HCT116 (cell line): Measurements from ENCODE around the gene FNDC5. TPM values are rescaled to one million over a fixed set of nuclear protein-coding genes. Genes with fewer than 3 reads are reported as not detected.

Experiments
- ATAC-seq: fragments of 200-7000 bp; cut with Tn5 transposase; 2 replicates; pipeline ENCODE4 v1.9.1; 2020; ENCODE audit warnings: mild to moderate bottlenecking, moderate library complexity
- BruUV-seq: library from RNA; stranded (reverse); fragments of 400-500 nt; replicated peaks from 2 replicates; lab custom pipeline; 2021; lab: Mats Ljungman, UMichigan
- CTCF ChIA-PET: fragments of 300-600 bp; sonication (Branson Sonifier 250); formaldehyde crosslinking; loops from one replicate; lab custom pipeline; 2021; ENCODE audit warnings: antibody characterized with exemption; lab: Charles Lee
- POLR2A ChIA-PET: fragments of 300-600, 350-600 bp; sonication (Branson Sonifier 250); formaldehyde crosslinking; loops from one replicate; lab custom pipeline; 2021; ENCODE audit warnings: antibody characterized with exemption; lab: Charles Lee
- RAD21 ChIA-PET, 2 experiments: fragments of 300-600 bp; sonication (Branson Sonifier 250); formaldehyde crosslinking; loops; one replicate each; lab custom pipeline; 2023; ENCODE audit warnings: low total read pairs in 2 of 2; ENCODE audit not compliant: uncharacterized antibody in 2 of 2, unreplicated experiment in 2 of 2, low non-redundant PET in 1 of 2; lab: Charles Lee
- DNase-seq: peaks from one replicate; pipeline ENCODE4 v3.0.0-alpha.2; 2010; ENCODE audit warnings: low read depth, low spot score
- H2AFZ ChIP-seq: fragments of 200-600 bp; shearing (Covaris generic), sonication (generic); 2 replicates; pipeline ENCODE4 v1.6.1; 2017; ENCODE audit warnings: low read depth, mixed run types, mixed read lengths, antibody characterized with exemption, low read length; ENCODE audit not compliant: poor library complexity, severe bottlenecking
- H3K27ac ChIP-seq: 2 replicates; pipeline ENCODE4 v1.5.1; 2012; ENCODE audit warnings: low read depth, low read length
- H3K27me3 ChIP-seq: fragments of 200-600 bp; sonication (generic); 2 replicates; pipeline ENCODE4 v1.6.1; 2016; ENCODE audit warnings: mixed run types, low read length, mixed read lengths; ENCODE audit not compliant: insufficient read depth
- H3K36me3 ChIP-seq, 2 experiments: fragments of 200-500 bp in 1 of 2; fragments of 200-600 bp in 1 of 2; sonication (Bioruptor generic) in 1 of 2; sonication (generic) in 1 of 2; 2 replicates each; pipeline versions ENCODE4 v1.5.1 to v1.6.1; 2014 to 2016; ENCODE audit warnings: low read length in 2 of 2, inconsistent platforms in 1 of 2, mixed read lengths in 1 of 2, mixed run types in 1 of 2; ENCODE audit not compliant: insufficient read depth in 2 of 2, control insufficient read depth in 1 of 2
- H3K4me1 ChIP-seq, 2 experiments: fragments of 200-600 bp in 1 of 2; sonication (generic) in 1 of 2; 2 replicates each; pipeline versions ENCODE4 v1.5.1 to v1.6.1; 2012 to 2017; ENCODE audit warnings: low read length in 2 of 2, inconsistent platforms in 1 of 2, mild to moderate bottlenecking in 1 of 2, mixed read lengths in 1 of 2, mixed run types in 1 of 2, moderate library complexity in 1 of 2; ENCODE audit not compliant: insufficient read depth in 2 of 2, control insufficient read depth in 1 of 2
- H3K4me2 ChIP-seq: fragments of 200-600 bp; sonication (generic); 2 replicates; pipeline ENCODE4 v1.6.1; 2017; ENCODE audit warnings: mixed run types, low read length, mixed read lengths
- H3K4me3 ChIP-seq, 2 experiments: fragments of 200-600 bp in 1 of 2; sonication (generic) in 1 of 2; replicated peaks in 1 of 2; 2 replicates each; pipeline ENCODE4 v1.5.1; 2011 to 2016; ENCODE audit warnings: low read length in 2 of 2, control low read depth in 1 of 2, low read depth in 1 of 2, mild to moderate bottlenecking in 1 of 2, mixed read lengths in 1 of 2, mixed run types in 1 of 2
- H3K79me2 ChIP-seq: fragments of 200-600 bp; sonication (generic); 2 replicates; pipeline ENCODE4 v1.6.1; 2017; ENCODE audit warnings: mild to moderate bottlenecking, mixed run types, low read length, moderate library complexity, mixed read lengths; ENCODE audit not compliant: insufficient read depth
- H3K9ac ChIP-seq: fragments of 200-600 bp; sonication (generic); 2 replicates; pipeline ENCODE4 v1.6.1; 2016; ENCODE audit warnings: low read length, mixed read lengths
- H3K9me2 ChIP-seq: fragments of 200-600 bp; sonication (generic), shearing (Covaris generic); 2 replicates; pipeline ENCODE4 v1.6.1; 2017; ENCODE audit warnings: mixed run types, mild to moderate bottlenecking, moderate library complexity; ENCODE audit not compliant: insufficient read depth
- H3K9me3 ChIP-seq, 2 experiments: fragments of 200-500 bp in 1 of 2; fragments of 200-600 bp in 1 of 2; sonication (Bioruptor generic) in 1 of 2; sonication (generic) in 1 of 2; 2 replicates each; pipeline ENCODE4 v1.6.1; 2014 to 2017; ENCODE audit warnings: low read length in 2 of 2, mixed read lengths in 2 of 2, inconsistent platforms in 1 of 2, low read depth in 1 of 2, mild to moderate bottlenecking in 1 of 2, mixed run types in 1 of 2, moderate library complexity in 1 of 2; ENCODE audit not compliant: control insufficient read depth in 1 of 2, insufficient read depth in 1 of 2
- H4K20me1 ChIP-seq: fragments of 200-600 bp; sonication (generic), shearing (Covaris generic); 2 replicates; pipeline ENCODE4 v1.6.1; 2017; ENCODE audit warnings: mixed run types, mild to moderate bottlenecking, moderate library complexity; ENCODE audit not compliant: insufficient read depth
- CBX3 ChIP-seq: IDR thresholded peaks from 2 replicates; pipeline ENCODE4 v1.6.1; 2012; ENCODE audit warnings: low read depth
- CEBPB ChIP-seq: IDR thresholded peaks from 2 replicates; pipeline ENCODE4 v1.6.1; 2012; ENCODE audit warnings: low read depth
- EGR1 ChIP-seq: IDR thresholded peaks from 2 replicates; pipeline ENCODE4 v1.6.1; 2012; ENCODE audit warnings: low read depth
- ELF1 ChIP-seq: IDR thresholded peaks from 2 replicates; pipeline ENCODE4 v1.6.1; 2012; ENCODE audit warnings: low read depth, borderline replicate concordance
- EZH2 ChIP-seq: fragments of 200-600 bp; sonication (generic); IDR thresholded peaks from 2 replicates; pipeline ENCODE4 v1.6.1; 2017; ENCODE audit warnings: antibody characterized with exemption, mixed run types
- EZH2phosphoT487 ChIP-seq: fragments of 200-600 bp; IDR thresholded peaks from 2 replicates; pipeline ENCODE4 v1.6.1; 2018; ENCODE audit warnings: antibody characterized with exemption, borderline replicate concordance
- FOSL1 ChIP-seq: IDR thresholded peaks from 2 replicates; pipeline ENCODE4 v1.6.1; 2012; ENCODE audit warnings: low read depth
- JUND ChIP-seq: IDR thresholded peaks from 2 replicates; pipeline ENCODE4 v1.6.1; 2012
- POLR2A ChIP-seq: IDR thresholded peaks from 2 replicates; pipeline ENCODE4 v1.7.0; 2011; ENCODE audit warnings: borderline replicate concordance; ENCODE audit not compliant: insufficient read depth, insufficient read length; ENCODE audit errors: extremely low read depth
- POLR2AphosphoS5 ChIP-seq: IDR thresholded peaks from 2 replicates; pipeline ENCODE4 v1.6.1; 2011; ENCODE audit warnings: mild to moderate bottlenecking, low read depth, low read length, moderate library complexity
- SIN3A ChIP-seq: IDR thresholded peaks from 2 replicates; pipeline ENCODE4 v1.6.1; 2012; ENCODE audit warnings: low read depth
- SP1 ChIP-seq: IDR thresholded peaks from 2 replicates; pipeline ENCODE4 v1.6.1; 2012; ENCODE audit warnings: low read depth
- SRF ChIP-seq: IDR thresholded peaks from 2 replicates; pipeline ENCODE4 v1.6.1; 2012; ENCODE audit warnings: low read depth
- TCF7L2 ChIP-seq: IDR thresholded peaks from 2 replicates; pipeline ENCODE4 v1.7.0; 2011; ENCODE audit warnings: borderline replicate concordance, inconsistent platforms; ENCODE audit not compliant: insufficient read depth, insufficient read length; ENCODE audit errors: extremely low read depth
- YY1 ChIP-seq: IDR thresholded peaks from 2 replicates; pipeline ENCODE4 v1.6.1; 2011; ENCODE audit warnings: low read length, low read depth, moderate library complexity, mild to moderate bottlenecking; ENCODE audit not compliant: insufficient replicate concordance; ENCODE audit errors: extremely low read depth
- ZFX ChIP-seq: fragments of 450-650 bp; IDR thresholded peaks from 2 replicates; pipeline ENCODE4 v1.6.1; 2017
- intact Hi-C: fragments of 100-400 bp; cut with micrococcal nuclease; formaldehyde crosslinking; loops from 2 replicates; pipeline ENCODE4 v1.10.0; 2022
- total RNA-seq: library from RNA; stranded (reverse); gene quantifications from one replicate; pipeline ENCODE4 v1.2.1, GENCODE V29; 2021; ENCODE audit not compliant: unreplicated experiment
- TF ChIP-seq, protein P1 (sequence below), 3 experiments: fragments of 200-600 bp in 1 of 3; sonication (generic) in 1 of 3; IDR thresholded peaks in 2 of 3; conservative IDR thresholded peaks in 1 of 3; 2 replicates each; pipeline ENCODE4 v1.5.1; 2012 to 2017; ENCODE audit warnings: low read depth in 2 of 3, low read length in 2 of 3, antibody characterized with exemption in 1 of 3, borderline replicate concordance in 1 of 3, control low read depth in 1 of 3, mild to moderate bottlenecking in 1 of 3, mixed read lengths in 1 of 3, mixed run types in 1 of 3, moderate library complexity in 1 of 3; ENCODE audit not compliant: insufficient read depth in 1 of 3
- TF ChIP-seq, protein P2 (sequence below): IDR thresholded peaks from 2 replicates; pipeline ENCODE4 v1.6.1; 2012
- TF ChIP-seq, protein P3 (sequence below): IDR thresholded peaks from 2 replicates; pipeline ENCODE4 v1.6.1; 2012

The FNDC5 gene
- total RNA-seq, 1 experiment from 2014 or later = not detected

DNA sequence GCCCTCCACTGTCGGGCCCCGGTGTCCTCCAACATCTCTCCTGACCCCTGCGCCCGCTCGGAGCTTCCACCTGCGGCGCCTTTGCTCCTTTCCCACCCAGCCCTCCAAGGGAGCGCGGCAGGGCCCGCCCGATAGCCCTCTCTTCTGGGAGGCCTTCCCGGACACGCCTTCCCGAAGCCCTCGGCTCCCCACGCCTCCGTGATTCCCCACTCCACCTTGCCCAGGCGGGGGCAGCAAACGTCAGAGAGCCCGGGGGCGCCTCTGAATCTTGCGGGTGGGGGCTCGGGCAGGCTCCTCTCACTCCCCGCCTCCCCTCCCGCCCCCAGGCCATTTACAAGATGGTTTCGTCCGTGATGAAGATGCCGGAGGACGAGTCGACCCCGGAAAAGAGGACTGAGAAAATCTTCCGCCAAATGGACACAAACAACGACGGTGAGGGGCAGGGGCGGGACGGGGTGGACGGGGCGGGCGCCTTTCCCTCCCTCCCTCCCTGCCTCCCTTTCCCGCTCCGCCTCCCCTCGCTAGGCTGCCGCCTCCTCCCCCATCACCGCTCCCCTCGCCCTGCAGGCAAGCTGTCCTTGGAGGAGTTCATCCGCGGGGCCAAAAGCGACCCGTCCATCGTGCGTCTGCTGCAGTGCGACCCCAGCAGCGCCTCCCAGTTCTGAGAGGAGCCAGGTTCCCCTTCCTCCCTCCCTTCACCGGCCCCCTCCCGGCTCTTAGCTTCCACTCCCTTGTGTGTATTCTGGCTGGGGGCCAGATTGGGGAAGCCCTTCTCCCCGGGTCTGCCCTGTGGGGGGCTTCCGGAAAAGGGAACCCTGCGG, 22.7 kb upstream of the FNDC5 start:
- Histone ChIP-seq H3K9ac (peak overlapping the region; percentile 45), H2AFZ (no peak overlapping the region), H3K79me2 (no peaks in the 10 kb centered on the region), H3K4me1 (peaks cover 0 to 14% of the 10 kb centered on the region in 2 experiments; a peak in 1 of 4 replicates), H3K36me3 (peaks cover 0 to 8% of the 10 kb centered on the region in 2 experiments; a peak in 2 of 4 replicates), H3K4me3 (peak overlapping the region; percentile 32 to 52), H3K9me2 (no peaks in the 10 kb centered on the region), H3K27ac (peak overlapping the region; percentile 26; the same call in 1 of the 2 replicates), H3K4me2 (peak overlapping the region; percentile 76), H4K20me1 (no peaks in the 10 kb centered on the region), H3K9me3 (no peaks in the 10 kb centered on the region), H3K27me3 (no peaks in the 10 kb centered on the region)
- RAD21 ChIA-PET = no interaction called here
- no peak for TF ChIP-seq SRF
- TF ChIP-seq SP1 = no peak
- TF ChIP-seq CBX3 = no peak
- no peak for TF ChIP-seq EZH2phosphoT487
- TF ChIP-seq SIN3A = no peak
- TF ChIP-seq CEBPB = no peak
- TF ChIP-seq POLR2AphosphoS5 = no peak
- TF ChIP-seq EGR1 = no peak
- no peak for TF ChIP-seq POLR2A
- TF ChIP-seq, protein P1, sequence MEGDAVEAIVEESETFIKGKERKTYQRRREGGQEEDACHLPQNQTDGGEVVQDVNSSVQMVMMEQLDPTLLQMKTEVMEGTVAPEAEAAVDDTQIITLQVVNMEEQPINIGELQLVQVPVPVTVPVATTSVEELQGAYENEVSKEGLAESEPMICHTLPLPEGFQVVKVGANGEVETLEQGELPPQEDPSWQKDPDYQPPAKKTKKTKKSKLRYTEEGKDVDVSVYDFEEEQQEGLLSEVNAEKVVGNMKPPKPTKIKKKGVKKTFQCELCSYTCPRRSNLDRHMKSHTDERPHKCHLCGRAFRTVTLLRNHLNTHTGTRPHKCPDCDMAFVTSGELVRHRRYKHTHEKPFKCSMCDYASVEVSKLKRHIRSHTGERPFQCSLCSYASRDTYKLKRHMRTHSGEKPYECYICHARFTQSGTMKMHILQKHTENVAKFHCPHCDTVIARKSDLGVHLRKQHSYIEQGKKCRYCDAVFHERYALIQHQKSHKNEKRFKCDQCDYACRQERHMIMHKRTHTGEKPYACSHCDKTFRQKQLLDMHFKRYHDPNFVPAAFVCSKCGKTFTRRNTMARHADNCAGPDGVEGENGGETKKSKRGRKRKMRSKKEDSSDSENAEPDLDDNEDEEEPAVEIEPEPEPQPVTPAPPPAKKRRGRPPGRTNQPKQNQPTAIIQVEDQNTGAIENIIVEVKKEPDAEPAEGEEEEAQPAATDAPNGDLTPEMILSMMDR (IDR thresholded peaks at IDR 0.05 in 2 of 3, conservative IDR thresholded peaks at IDR 0.05 in 1 of 3; ENCODE audit: borderline replicate concordance in 1 of 3, insufficient read depth in 1 of 3, low read depth in 2 of 3, low read length in 2 of 3) = no peak; a peak in 2 of 6 replicates
- TF ChIP-seq, protein P2, sequence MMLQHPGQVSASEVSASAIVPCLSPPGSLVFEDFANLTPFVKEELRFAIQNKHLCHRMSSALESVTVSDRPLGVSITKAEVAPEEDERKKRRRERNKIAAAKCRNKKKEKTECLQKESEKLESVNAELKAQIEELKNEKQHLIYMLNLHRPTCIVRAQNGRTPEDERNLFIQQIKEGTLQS = no peak
- no peak for TF ChIP-seq EZH2
- TF ChIP-seq ZFX = no peak
- no peak for TF ChIP-seq FOSL1
- no peak for TF ChIP-seq JUND
- TF ChIP-seq, protein P3, sequence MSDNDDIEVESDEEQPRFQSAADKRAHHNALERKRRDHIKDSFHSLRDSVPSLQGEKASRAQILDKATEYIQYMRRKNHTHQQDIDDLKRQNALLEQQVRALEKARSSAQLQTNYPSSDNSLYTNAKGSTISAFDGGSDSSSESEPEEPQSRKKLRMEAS = no peak
- TF ChIP-seq ELF1 = no peak
- TF ChIP-seq TCF7L2 = no peak
- TF ChIP-seq YY1 = no peak
- intact Hi-C loops = no loop called here
- ATAC-seq (peak; percentile 73), DNase-seq (no peak)
- POLR2A ChIA-PET = no interaction called here
- no TSS peak for BruUV-seq
- CTCF ChIA-PET = interaction anchor here (0.6 to 1.8 kb wide), 3 partner anchors 11 to 1898 kb away, joined by 3 to 4 read pairs (median 3); no protein-coding TSS in a partner anchor
